ENCODE measurements around the gene BCL10. TPM values are rescaled to one million over a fixed set of nuclear protein-coding genes. Genes with fewer than 3 reads are reported as not detected.

Gene BCL10
- total and polyA plus RNA-seq, 2 of the 13 experiments (the other 11 are each of a cell fraction or from before 2014, with no cell fraction given): 3.7 to 14.1 TPM

DNA sequence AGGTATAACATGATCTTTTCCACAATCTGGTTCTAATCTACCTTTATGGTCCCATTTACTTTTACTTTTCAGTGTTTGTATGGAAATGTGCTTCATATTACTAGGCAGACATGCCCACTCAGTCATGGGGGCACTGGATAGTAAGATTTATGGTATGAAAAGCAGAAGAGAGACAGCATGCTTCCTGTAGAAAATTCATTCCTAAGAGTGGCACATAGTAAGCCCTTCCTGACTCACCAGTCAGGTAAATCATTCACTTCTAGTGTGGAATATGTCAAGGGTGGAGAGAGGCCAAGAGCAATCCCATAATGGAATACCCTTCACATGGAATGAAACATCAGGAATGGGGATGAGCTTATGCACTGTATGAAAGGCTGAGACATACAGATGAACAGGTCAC, 49.5 kb upstream of the BCL10 start (continued):
- TF ChIP-seq NCOA1 (CRISPR knock-in tag; IDR thresholded peaks at IDR 0.05): no peak
- TF ChIP-seq ATAD3A (CRISPR knock-in tag; IDR thresholded peaks at IDR 0.05): no peak
- TF ChIP-seq, protein P1, sequence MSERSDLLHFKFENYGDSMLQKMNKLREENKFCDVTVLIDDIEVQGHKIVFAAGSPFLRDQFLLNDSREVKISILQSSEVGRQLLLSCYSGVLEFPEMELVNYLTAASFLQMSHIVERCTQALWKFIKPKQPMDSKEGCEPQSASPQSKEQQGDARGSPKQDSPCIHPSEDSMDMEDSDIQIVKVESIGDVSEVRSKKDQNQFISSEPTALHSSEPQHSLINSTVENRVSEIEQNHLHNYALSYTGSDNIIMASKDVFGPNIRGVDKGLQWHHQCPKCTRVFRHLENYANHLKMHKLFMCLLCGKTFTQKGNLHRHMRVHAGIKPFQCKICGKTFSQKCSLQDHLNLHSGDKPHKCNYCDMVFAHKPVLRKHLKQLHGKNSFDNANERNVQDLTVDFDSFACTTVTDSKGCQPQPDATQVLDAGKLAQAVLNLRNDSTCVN (CRISPR knock-in tag; IDR thresholded peaks at IDR 0.05; ENCODE audit: borderline replicate concordance): no peak
- no peak for TF ChIP-seq ZNF841 (CRISPR knock-in tag; IDR thresholded peaks at IDR 0.05; ENCODE audit: borderline replicate concordance)
- TF ChIP-seq HNRNPLL (IDR thresholded peaks at IDR 0.05; ENCODE audit: low read depth, low read length, poor library complexity, severe bottlenecking): no peak
- TF ChIP-seq, protein P2, sequence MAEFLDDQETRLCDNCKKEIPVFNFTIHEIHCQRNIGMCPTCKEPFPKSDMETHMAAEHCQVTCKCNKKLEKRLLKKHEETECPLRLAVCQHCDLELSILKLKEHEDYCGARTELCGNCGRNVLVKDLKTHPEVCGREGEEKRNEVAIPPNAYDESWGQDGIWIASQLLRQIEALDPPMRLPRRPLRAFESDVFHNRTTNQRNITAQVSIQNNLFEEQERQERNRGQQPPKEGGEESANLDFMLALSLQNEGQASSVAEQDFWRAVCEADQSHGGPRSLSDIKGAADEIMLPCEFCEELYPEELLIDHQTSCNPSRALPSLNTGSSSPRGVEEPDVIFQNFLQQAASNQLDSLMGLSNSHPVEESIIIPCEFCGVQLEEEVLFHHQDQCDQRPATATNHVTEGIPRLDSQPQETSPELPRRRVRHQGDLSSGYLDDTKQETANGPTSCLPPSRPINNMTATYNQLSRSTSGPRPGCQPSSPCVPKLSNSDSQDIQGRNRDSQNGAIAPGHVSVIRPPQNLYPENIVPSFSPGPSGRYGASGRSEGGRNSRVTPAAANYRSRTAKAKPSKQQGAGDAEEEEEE (CRISPR knock-in tag; IDR thresholded peaks at IDR 0.05; ENCODE audit: borderline replicate concordance): no peak
- peak; percentile 71; the same call in 1 of the 2 replicates for TF ChIP-seq ELF3 (CRISPR knock-in tag; IDR thresholded peaks at IDR 0.05)
- TF ChIP-seq ZNF180 (CRISPR knock-in tag; IDR thresholded peaks at IDR 0.05; ENCODE audit: borderline replicate concordance, low read depth): no peak
- no peak for TF ChIP-seq ZNF30 (CRISPR knock-in tag; IDR thresholded peaks at IDR 0.05)
- TF ChIP-seq ZNF547 (CRISPR knock-in tag; IDR thresholded peaks at IDR 0.05): no peak
- no peak for TF ChIP-seq SMAD9 (CRISPR knock-in tag; IDR thresholded peaks at IDR 0.05)
- no peak for TF ChIP-seq TBX2 (CRISPR knock-in tag; IDR thresholded peaks at IDR 0.05; ENCODE audit: borderline replicate concordance)
- no peak for TF ChIP-seq PAF1 (CRISPR knock-in tag; IDR thresholded peaks at IDR 0.05)
- no peak for TF ChIP-seq SP2 (CRISPR knock-in tag; IDR thresholded peaks at IDR 0.05)
- no peak for TF ChIP-seq SNRNP70 (IDR thresholded peaks at IDR 0.05; ENCODE audit: low read depth, low read length)
- TF ChIP-seq ZKSCAN8 (CRISPR knock-in tag; IDR thresholded peaks at IDR 0.05; ENCODE audit: borderline replicate concordance): peak; percentile 27; the same call in 1 of the 2 replicates
- no peak for TF ChIP-seq NFATC3 (CRISPR knock-in tag; IDR thresholded peaks at IDR 0.05)
- TF ChIP-seq FOXM1 (CRISPR knock-in tag; IDR thresholded peaks at IDR 0.05): no peak
- TF ChIP-seq, protein P3, sequence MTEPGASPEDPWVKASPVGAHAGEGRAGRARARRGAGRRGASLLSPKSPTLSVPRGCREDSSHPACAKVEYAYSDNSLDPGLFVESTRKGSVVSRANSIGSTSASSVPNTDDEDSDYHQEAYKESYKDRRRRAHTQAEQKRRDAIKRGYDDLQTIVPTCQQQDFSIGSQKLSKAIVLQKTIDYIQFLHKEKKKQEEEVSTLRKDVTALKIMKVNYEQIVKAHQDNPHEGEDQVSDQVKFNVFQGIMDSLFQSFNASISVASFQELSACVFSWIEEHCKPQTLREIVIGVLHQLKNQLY (CRISPR knock-in tag; IDR thresholded peaks at IDR 0.05): no peak
- no peak for TF ChIP-seq RORA (CRISPR knock-in tag; IDR thresholded peaks at IDR 0.05)
- no peak for TF ChIP-seq ZSCAN21 (CRISPR knock-in tag; IDR thresholded peaks at IDR 0.05; ENCODE audit: borderline replicate concordance)
- no peak for TF ChIP-seq ZNF589 (CRISPR knock-in tag; conservative IDR thresholded peaks at IDR 0.05)
- TF ChIP-seq DNMT3B (CRISPR knock-in tag; conservative IDR thresholded peaks at IDR 0.05): 0 out of 2 replicates have a peak, but pooled peaks have one; percentile 26
- TF ChIP-seq TAF1 (CRISPR knock-in tag; IDR thresholded peaks at IDR 0.05): no peak
- TF ChIP-seq ATF7 (IDR thresholded peaks at IDR 0.05): no peak
- TF ChIP-seq ATF7 (CRISPR knock-in tag; IDR thresholded peaks at IDR 0.05): no peak
- TF ChIP-seq, protein P4, sequence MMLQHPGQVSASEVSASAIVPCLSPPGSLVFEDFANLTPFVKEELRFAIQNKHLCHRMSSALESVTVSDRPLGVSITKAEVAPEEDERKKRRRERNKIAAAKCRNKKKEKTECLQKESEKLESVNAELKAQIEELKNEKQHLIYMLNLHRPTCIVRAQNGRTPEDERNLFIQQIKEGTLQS (CRISPR knock-in tag; IDR thresholded peaks at IDR 0.05): no peak
- no peak for TF ChIP-seq ONECUT2 (CRISPR knock-in tag; IDR thresholded peaks at IDR 0.05)
- TF ChIP-seq, protein P5, sequence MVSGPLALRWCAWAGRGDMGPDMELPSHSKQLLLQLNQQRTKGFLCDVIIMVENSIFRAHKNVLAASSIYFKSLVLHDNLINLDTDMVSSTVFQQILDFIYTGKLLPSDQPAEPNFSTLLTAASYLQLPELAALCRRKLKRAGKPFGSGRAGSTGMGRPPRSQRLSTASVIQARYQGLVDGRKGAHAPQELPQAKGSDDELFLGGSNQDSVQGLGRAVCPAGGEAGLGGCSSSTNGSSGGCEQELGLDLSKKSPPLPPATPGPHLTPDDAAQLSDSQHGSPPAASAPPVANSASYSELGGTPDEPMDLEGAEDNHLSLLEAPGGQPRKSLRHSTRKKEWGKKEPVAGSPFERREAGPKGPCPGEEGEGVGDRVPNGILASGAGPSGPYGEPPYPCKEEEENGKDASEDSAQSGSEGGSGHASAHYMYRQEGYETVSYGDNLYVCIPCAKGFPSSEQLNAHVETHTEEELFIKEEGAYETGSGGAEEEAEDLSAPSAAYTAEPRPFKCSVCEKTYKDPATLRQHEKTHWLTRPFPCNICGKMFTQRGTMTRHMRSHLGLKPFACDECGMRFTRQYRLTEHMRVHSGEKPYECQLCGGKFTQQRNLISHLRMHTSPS (CRISPR knock-in tag; IDR thresholded peaks at IDR 0.05; ENCODE audit: low read depth): peak; percentile 34; the same call in 1 of the 2 replicates
